ENCODE measurements around the gene RBX1.
"Not testable (repeated sequence)": the region's sequence is repeated elsewhere in the genome, so short reads cannot be mapped to it uniquely, and the experiment has no call there.

Gene RBX1

GRCh38 chr22:40973144-40973543, 22.0 kb downstream of the RBX1 start:
- DNase-seq = no peak

- DNase-seq = no peak
These were observed 24.2 kb downstream of the RBX1 start for GRCh38 chr22:40975366-40975765.

- no peak for DNase-seq
These were observed 25.9 kb downstream of the RBX1 start for GRCh38 chr22:40976866-40977700.

- no peak for DNase-seq
These were observed 28.0 kb downstream of the RBX1 start for GRCh38 chr22:40979198-40979597.

- no peak for DNase-seq
These were observed 28.7 kb downstream of the RBX1 start for GRCh38 chr22:40979871-40980270.

- no peak for DNase-seq
These were observed 31.6 kb downstream of the RBX1 start for GRCh38 chr22:40982482-40983385.

GRCh38 chr22:40991298-40991697, 40.1 kb downstream of the RBX1 start:
- DNase-seq = no peak

GRCh38 chr22:40995821-40996220, 44.6 kb downstream of the RBX1 start:
- DNase-seq = no peak

- DNase-seq = no peak
These were observed 46.3 kb downstream of the RBX1 start for GRCh38 chr22:40997520-40997919.

GRCh38 chr22:41000040-41000565, 48.9 kb downstream of the RBX1 start:
- DNase-seq = no peak

- no peak for DNase-seq
These were observed 50.0 kb downstream of the RBX1 start for GRCh38 chr22:41000941-41001721.

GRCh38 chr22:41001722-41002122, 50.5 kb downstream of the RBX1 start:
- no peak for DNase-seq

- not testable (repeated sequence) for DNase-seq
These were observed 51.2 kb downstream of the RBX1 start for GRCh38 chr22:41002386-41002785.

GRCh38 chr22:41003066-41003465, 51.9 kb downstream of the RBX1 start:
- DNase-seq = no peak

GRCh38 chr22:41003976-41004375, 52.8 kb downstream of the RBX1 start:
- no peak for DNase-seq

- no peak for DNase-seq
These were observed 58.2 kb downstream of the RBX1 start for GRCh38 chr22:41009222-41009948.

- no peak for DNase-seq
These were observed 63.8 kb downstream of the RBX1 start for GRCh38 chr22:41015003-41015402.

- peak; percentile 13 to 42 for DNase-seq
These were observed 70.0 kb downstream of the RBX1 start for GRCh38 chr22:41021061-41021612.

GRCh38 chr22:41021613-41022454, 70.7 kb downstream of the RBX1 start:
- DNase-seq = peak in 1 of 2 experiments; percentile 40

GRCh38 chr22:41022470-41023298, 71.5 kb downstream of the RBX1 start:
- peak; percentile 80 to 91 for DNase-seq

All from SHP77 (cell line).